Thyroid gland (tissue), 4 donors: ENCODE measurements around the gene SPTSSA. TPM values are rescaled to one million over a fixed set of nuclear protein-coding genes. Genes with fewer than 3 reads are reported as not detected.

Source experiments
- DNase-seq, 2 donors: peaks; one replicate each; pipeline ENCODE4 v3.0.0-alpha.2; 2019
- H3K27ac ChIP-seq, 3 donors: fragments of 200-600 bp; sonication (generic); 1 replicate in 2 of 3; 2 replicates in 1 of 3; pipeline ENCODE4 v1.5.1; 2016 to 2019; ENCODE audit warnings: mild to moderate bottlenecking in 1 of 3, moderate library complexity in 1 of 3
- H3K27me3 ChIP-seq: fragments of 200-600 bp; sonication (generic); one replicate; pipeline ENCODE4 v1.5.1; 2019
- H3K36me3 ChIP-seq, 2 donors: fragments of 200-600 bp; sonication (generic); one replicate each; pipeline ENCODE4 v1.5.1; 2016 to 2019
- H3K4me1 ChIP-seq, 2 donors: fragments of 200-600 bp; sonication (generic); one replicate each; pipeline ENCODE4 v1.5.1; 2017 to 2019
- H3K4me3 ChIP-seq, 3 donors: fragments of 200-600 bp; sonication (generic); replicated peaks in 1 of 3; 1 replicate in 2 of 3; 2 replicates in 1 of 3; pipeline ENCODE4 v1.5.1; 2016; ENCODE audit warnings: mild to moderate bottlenecking in 1 of 3
- H3K9me3 ChIP-seq: fragments of 200-600 bp; sonication (generic); one replicate; pipeline ENCODE4 v1.5.1; 2017
- POLR2A ChIP-seq, 2 donors: fragments of 450-650 bp; IDR thresholded peaks; one replicate each; pipeline ENCODE4 v1.6.1; 2017; ENCODE audit warnings: antibody characterized with exemption in 2 of 2, mild to moderate bottlenecking in 2 of 2, moderate library complexity in 1 of 2
- WGBS, 2 donors: methylation state at CpG; one replicate each; pipeline ENCODE4 v1.1.5; 2017; 5-methylcytosine and 5-hydroxymethylcytosine counted together
- intact Hi-C: fragments of 100-400 bp; cut with DNase I; formaldehyde crosslinking; loops from one replicate; pipeline ENCODE4 v1.15.1; 2023
- total RNA-seq, 4 donors: library from RNA; depleted of rRNA; stranded (reverse); fragments of >200 nt; gene quantifications; one replicate each; pipeline ENCODE4 v1.2.3, GENCODE V29; 2016
- TF ChIP-seq, protein P1 (sequence below), 6 experiments: fragments of 200-600 bp in 3 of 6; fragments of 450-650 bp in 3 of 6; sonication (generic) in 3 of 6; IDR thresholded peaks; one replicate each; pipeline ENCODE4 v1.5.1; 2016 to 2019; ENCODE audit warnings: antibody characterized with exemption in 6 of 6, mild to moderate bottlenecking in 2 of 6, inconsistent platforms in 1 of 6, moderate library complexity in 1 of 6

SPTSSA gene
- total RNA-seq, 4 donors from 2014 or later, result 25.9 to 30.6 (median 28.5) TPM

DNA sequence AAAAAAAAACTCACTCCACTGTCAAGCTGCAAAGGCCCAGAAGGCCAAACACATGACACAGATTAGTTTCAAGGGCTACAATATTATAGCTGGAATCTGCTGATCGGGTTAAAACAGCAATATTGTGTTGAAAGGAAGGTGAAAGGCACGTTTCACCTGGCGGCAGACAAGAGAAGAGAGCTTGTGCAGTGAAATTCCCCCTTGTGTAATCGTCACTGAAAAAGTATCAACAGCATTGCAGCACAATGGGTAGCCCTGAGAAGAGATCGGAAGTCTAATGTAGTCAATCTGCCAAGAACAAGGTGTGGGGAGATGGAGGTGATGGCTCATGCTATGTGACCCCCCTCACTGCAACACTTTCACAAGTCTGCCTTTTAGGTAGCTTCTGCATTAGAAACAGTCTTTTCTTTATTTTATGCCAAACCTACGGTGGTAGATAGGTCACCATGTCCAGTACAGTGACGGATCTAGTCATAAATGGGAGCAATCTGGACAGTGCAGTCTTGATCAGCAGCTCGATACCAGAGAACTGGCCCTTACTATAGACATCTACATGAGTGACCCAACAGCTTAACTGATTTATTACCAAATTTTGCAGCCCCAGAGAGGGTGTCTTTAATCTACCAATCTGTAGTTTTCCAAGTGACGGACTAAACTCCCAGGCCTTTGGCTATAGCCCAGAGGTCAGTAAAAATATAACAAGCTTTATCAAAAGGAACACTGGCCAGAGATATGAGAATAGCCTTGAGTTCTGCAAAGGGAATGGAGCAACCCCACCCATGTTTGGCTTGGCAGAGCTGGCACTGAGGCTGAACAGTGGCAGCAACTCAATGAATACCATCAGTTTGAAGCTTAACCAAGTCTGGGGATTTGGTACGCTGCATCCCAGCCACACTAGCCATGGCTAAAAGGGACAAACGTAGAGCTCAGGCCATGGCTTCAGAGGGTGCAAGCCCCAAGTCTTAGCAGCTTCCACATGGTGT, 35.4 kb downstream of the SPTSSA start:
- Histone ChIP-seq H3K4me3 (no peak overlapping the region), H3K4me1 (no peaks in the 10 kb centered on the region), H3K27ac (no peak overlapping the region), H3K27me3 (no peaks in the 10 kb centered on the region), H3K36me3 (no peaks in the 10 kb centered on the region), H3K9me3 (no peaks in the 10 kb centered on the region)
- TF ChIP-seq, protein P1, sequence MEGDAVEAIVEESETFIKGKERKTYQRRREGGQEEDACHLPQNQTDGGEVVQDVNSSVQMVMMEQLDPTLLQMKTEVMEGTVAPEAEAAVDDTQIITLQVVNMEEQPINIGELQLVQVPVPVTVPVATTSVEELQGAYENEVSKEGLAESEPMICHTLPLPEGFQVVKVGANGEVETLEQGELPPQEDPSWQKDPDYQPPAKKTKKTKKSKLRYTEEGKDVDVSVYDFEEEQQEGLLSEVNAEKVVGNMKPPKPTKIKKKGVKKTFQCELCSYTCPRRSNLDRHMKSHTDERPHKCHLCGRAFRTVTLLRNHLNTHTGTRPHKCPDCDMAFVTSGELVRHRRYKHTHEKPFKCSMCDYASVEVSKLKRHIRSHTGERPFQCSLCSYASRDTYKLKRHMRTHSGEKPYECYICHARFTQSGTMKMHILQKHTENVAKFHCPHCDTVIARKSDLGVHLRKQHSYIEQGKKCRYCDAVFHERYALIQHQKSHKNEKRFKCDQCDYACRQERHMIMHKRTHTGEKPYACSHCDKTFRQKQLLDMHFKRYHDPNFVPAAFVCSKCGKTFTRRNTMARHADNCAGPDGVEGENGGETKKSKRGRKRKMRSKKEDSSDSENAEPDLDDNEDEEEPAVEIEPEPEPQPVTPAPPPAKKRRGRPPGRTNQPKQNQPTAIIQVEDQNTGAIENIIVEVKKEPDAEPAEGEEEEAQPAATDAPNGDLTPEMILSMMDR (IDR thresholded peaks at IDR 0.05), result no peak
- TF ChIP-seq POLR2A (IDR thresholded peaks at IDR 0.05), result no peak
- WGBS, 2 donors, result 82 to 86% methylated on average over 11 of the region's 11 CpGs
- intact Hi-C loops, result no loop called here
- DNase-seq, result no peak

DNA sequence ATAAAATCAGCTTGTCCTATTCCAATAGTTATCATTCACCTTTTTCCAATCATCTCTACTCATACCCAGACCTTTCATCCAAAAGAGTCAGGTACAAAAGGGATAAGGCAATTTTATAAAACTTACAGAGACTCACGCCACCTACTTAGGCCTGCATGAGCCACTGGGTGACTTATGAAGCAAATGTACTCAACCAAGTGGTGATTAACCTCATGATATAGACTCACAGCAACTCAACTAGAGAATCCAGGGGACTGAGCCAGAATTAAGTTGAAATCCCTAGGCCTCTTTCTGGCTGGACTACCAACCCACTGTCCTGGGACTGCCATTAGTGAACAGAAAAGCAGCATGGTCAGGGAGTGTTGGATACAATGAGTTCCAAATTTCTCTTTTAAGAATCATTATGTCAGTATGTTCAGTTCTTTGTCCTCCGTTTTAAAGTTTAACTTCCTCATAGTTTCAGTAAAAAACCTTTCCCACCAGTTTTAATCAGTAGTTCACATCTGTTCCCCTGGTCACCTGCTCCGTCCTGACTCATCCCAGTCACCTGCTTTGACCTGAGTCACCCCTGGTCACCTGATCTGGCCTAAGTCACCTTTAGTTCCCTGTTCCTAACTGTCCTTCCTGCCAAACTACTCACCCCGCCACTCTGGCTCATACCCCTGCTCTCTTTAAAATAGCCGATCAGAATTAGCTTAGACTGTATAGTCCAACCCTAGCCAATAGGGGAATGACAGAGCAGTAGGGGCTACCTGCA, 36.8 kb downstream of the SPTSSA start:
- Histone ChIP-seq H3K4me1 (no peaks in the 10 kb centered on the region), H3K27ac (no peak overlapping the region), H3K36me3 (no peaks in the 10 kb centered on the region), H3K27me3 (no peaks in the 10 kb centered on the region), H3K4me3 (no peak overlapping the region), H3K9me3 (no peaks in the 10 kb centered on the region)
- 87 to 90% methylated on average over 5 of the region's 5 CpGs for WGBS, 2 donors
- no peak for DNase-seq
- intact Hi-C loops, result no loop called here
- no peak for TF ChIP-seq POLR2A (IDR thresholded peaks at IDR 0.05)
- TF ChIP-seq, protein P1 (IDR thresholded peaks at IDR 0.05), result no peak

DNA sequence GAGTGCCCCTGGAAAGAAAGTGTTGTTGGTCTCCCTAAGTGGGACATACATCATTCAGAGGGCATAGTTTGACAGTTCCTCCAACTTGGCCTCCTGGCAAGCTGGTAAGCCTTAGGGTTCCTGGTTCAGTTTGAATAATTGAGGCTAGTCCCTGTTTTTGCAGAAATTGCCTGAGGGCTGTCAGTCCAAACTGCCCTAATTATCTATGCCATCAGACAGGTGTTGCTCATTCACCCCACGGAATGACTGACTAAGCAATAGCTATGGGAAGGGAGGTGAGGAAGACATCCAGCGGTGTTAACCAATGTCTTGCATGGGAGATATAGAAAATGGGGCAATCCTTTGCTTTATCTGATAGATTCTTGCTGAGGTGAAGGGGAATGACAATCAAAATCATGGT, 37.6 kb downstream of the SPTSSA start:
- TF ChIP-seq, protein P1 (IDR thresholded peaks at IDR 0.05), result no peak
- no peak for TF ChIP-seq POLR2A (IDR thresholded peaks at IDR 0.05)
- Histone ChIP-seq H3K36me3 (no peaks in the 10 kb centered on the region), H3K9me3 (no peaks in the 10 kb centered on the region), H3K27me3 (no peaks in the 10 kb centered on the region), H3K27ac (no peak overlapping the region), H3K4me3 (no peak overlapping the region), H3K4me1 (no peaks in the 10 kb centered on the region)
- no peak for DNase-seq
- intact Hi-C loops, result no loop called here
- WGBS, 2 donors, result 91 to 97% methylated on average over 2 of the region's 2 CpGs

DNA sequence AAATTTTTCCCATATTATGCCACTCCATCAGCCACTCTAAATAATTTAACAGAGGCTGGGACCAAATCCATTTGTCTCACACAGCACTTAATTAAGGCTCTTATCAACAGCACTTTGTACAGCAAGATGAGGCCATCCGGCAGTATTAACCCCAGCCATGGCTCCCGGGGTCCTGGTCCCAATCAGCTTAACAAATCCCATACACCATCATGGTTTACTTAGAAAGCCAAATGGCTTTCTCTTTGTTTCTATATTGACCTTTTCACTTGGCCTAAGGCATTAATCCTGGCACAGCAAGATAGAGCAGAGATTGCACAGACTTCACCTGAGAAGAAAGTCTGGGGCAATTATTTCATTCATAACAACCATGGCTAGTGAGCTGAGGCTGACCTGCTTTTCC, 38.6 kb downstream of the SPTSSA start:
- WGBS, 2 donors, result 52 to 62% methylated on average over 2 of the region's 2 CpGs
- H3K27me3 ChIP-seq, result no peaks in the 10 kb centered on the region
- no peaks in the 10 kb centered on the region for H3K4me1 ChIP-seq
- no peak overlapping the region for H3K27ac ChIP-seq
- no peaks in the 10 kb centered on the region for H3K36me3 ChIP-seq
- H3K4me3 ChIP-seq, result no peak overlapping the region
- intact Hi-C loops, result no loop called here
- no peaks in the 10 kb centered on the region for H3K9me3 ChIP-seq
- no peak for TF ChIP-seq POLR2A (IDR thresholded peaks at IDR 0.05)
- TF ChIP-seq, protein P1 (IDR thresholded peaks at IDR 0.05), result no peak
- DNase-seq, result no peak
